ENCODE data around the gene PPP1R37.
A peak's percentile ranks its signal among the peaks of the same experiment; 100 is the strongest.

Gene PPP1R37

GRCh38 chr19:45140144-45140503 lies 47.1 kb downstream of the PPP1R37 start:
- DNase-seq = no peak

- no peak for DNase-seq
Observed at GRCh38 chr19:45140533-45140932, 47.6 kb downstream of the PPP1R37 start.

- DNase-seq = no peak
Observed at GRCh38 chr19:45141203-45141900, 48.4 kb downstream of the PPP1R37 start.

GRCh38 chr19:45142016-45142725 lies 49.2 kb downstream of the PPP1R37 start:
- DNase-seq = no peak

GRCh38 chr19:45142726-45143110 lies 49.7 kb downstream of the PPP1R37 start:
- no peak for DNase-seq

GRCh38 chr19:45144431-45145269 lies 51.7 kb downstream of the PPP1R37 start:
- DNase-seq = no peak

GRCh38 chr19:45145270-45146189 lies 52.6 kb downstream of the PPP1R37 start:
- no peak for DNase-seq

GRCh38 chr19:45146251-45146650 lies 53.3 kb downstream of the PPP1R37 start:
- no peak for DNase-seq

- no peak for DNase-seq
Observed at GRCh38 chr19:45146741-45147205, 53.8 kb downstream of the PPP1R37 start.

GRCh38 chr19:45147835-45148676 lies 55.1 kb downstream of the PPP1R37 start:
- DNase-seq = no peak

GRCh38 chr19:45149129-45149528 lies 56.1 kb downstream of the PPP1R37 start:
- DNase-seq = no peak

GRCh38 chr19:45150180-45150579 lies 57.2 kb downstream of the PPP1R37 start:
- no peak for DNase-seq

- no peak for DNase-seq
Observed at GRCh38 chr19:45150751-45151281, 57.8 kb downstream of the PPP1R37 start.

GRCh38 chr19:45151320-45151719 lies 58.3 kb downstream of the PPP1R37 start:
- no peak for DNase-seq

- no peak for DNase-seq
Observed at GRCh38 chr19:45151821-45152503, 59.0 kb downstream of the PPP1R37 start.

- peak; percentile 28 for DNase-seq
Observed at GRCh38 chr19:45152504-45153338, 59.7 kb downstream of the PPP1R37 start.

GRCh38 chr19:45153339-45154063 lies 60.5 kb downstream of the PPP1R37 start:
- DNase-seq = peak; percentile 19

GRCh38 chr19:45154064-45154827 lies 61.3 kb downstream of the PPP1R37 start:
- DNase-seq = no peak
